ENCODE measurements around the gene ETV3. TPM values are rescaled to one million over a fixed set of nuclear protein-coding genes. Genes with fewer than 3 reads are reported as not detected.

ETV3 gene
- total RNA-seq, 1 donor from 2014 or later: 32.5 TPM

DNA sequence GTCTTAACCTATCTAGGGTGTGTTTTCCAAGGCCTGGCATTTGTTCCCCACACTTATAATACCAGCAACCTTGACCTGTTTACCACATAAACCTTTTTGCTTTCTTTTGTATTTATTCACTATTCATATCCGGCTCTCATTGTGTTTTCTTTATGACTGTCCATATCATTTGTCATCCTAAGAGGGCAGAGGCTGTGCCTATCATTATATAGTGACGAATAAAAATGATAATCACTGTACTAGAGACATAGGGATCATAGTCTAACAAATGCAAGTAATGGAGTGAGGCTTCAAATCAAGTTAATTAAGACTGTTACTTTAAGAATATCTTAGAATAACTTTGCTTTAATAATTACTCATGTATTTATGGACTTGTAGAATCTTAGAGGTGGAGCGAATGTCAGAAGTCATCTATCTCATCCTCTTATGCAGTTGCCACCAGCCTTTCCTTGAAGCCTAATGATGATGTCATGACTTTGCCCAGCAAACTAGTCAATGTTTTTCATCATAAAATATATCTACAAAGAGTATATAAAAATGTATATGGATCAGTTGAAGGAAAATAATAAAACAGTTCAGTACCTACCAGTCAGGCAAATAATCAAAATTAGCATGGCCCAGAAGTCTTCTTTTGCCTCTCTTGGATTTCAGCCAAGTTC lies 4.7 kb upstream of the ETV3 start:
- DNase-seq (ENCODE audit: low spot score) (no peak), ATAC-seq (no peak)
- intact Hi-C loops (cut with DNase I): no loop called here

DNA sequence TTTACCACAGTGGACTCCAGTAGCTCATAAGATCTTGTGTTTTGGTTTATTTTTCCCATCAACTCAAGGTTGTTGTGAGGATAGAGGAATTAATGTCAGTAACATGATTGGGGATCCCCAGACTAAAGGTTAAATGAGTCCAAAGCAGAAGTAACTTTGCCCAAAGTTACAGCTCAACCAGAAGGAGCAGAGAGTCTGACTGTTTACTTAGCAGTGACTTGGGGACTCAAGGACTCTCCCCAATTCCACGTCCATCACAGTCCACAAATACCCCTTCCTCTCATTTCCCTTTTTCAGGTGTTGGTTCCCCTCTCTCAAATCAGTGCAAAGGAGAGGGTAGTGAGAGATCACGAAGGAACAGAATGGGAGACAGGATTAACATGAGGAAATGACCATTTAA lies 4.0 kb upstream of the ETV3 start:
- DNase-seq (ENCODE audit: low spot score) (no peak), ATAC-seq (no peak)
- intact Hi-C loops (cut with DNase I): no loop called here

DNA sequence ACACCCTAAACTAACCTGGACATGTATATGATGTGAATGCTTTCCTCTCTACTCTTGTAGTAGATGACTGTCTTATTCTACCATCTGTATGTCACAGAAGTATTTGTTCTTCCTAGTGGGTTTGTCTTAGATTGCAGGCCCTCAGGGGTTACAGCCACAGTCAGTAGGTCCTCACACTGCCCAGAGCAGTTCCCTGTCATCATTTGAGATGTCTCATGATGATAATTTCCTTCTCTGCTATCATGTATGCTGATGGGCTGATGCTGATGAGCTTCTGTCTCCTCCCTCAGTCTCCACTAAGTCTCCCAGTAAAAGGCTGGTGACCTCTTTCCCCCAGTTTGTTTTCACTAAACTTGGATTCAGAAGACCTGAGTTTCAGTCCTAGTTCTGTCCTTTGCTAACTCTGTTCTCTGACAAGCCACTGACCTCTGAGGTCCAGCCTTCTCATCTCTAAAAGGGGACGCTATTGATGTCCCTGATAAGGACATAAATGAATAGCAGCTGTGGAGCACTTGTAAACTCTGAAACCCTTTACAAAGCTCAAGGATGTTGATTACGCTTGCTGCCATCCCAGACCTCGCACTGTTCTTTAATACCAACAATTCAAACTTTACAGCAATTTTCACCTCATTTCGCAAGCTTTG lies 3.1 kb upstream of the ETV3 start:
- DNase-seq (ENCODE audit: low spot score): no peak
- intact Hi-C loops (cut with DNase I): no loop called here
- no peak for ATAC-seq

- no peak for ATAC-seq
- no peak for DNase-seq (ENCODE audit: low spot score)
- intact Hi-C loops (cut with DNase I): no loop called here
These were observed 1.9 kb upstream of the ETV3 start for GRCh38 chr1:157140063-157140588.

GRCh38 chr1:157139052-157139715 lies 989 bp upstream of the ETV3 start:
- no peak for DNase-seq (ENCODE audit: low spot score)
- peak; percentile 13 for ATAC-seq
- intact Hi-C loops (cut with DNase I): no loop called here

DNA sequence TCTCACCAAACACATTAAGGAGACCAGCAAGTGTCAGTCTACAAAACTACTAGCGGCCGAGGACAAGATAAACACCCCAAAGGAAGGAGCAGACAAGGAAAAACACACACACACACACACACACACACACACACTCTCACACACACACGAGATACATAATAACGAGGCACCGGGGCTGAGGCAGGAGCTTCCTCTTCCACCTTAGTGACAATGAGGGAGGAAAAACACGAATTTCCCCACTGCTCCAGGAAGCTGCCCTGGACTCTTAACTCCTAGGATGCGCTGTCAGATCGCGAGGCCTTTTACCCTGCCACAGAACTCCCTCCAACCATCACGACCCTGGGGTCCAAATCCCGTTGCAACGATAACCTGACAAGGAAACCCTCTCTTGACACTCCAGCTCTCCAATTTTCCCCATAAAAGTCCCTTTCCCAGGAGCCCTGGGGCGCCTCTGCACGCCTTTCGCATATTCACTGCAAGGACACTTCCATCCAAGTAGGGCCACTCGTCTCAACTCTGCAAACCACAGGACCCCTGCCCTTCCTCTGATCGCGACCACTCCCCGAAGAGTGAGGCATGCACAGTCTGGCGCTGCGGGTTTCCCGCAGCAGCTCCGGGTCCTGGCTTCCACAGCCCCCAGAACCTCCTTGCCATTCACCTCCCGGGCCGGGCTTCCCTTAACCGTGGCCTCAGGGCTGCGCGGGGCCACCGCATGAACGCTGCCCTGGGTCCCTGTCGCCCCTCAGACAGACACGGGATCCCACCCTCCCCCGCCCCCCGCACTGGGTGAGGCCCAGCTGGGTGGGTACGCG lies 581 bp downstream of the ETV3 start:
- intact Hi-C loops (cut with DNase I): no loop called here
- DNase-seq (ENCODE audit: low spot score) (no peak), ATAC-seq (peak; percentile 47)

GRCh38 chr1:157137046-157137407 lies 1.2 kb downstream of the ETV3 start:
- ATAC-seq (no peak), DNase-seq (ENCODE audit: low spot score) (no peak)
- intact Hi-C loops (cut with DNase I): no loop called here

DNA sequence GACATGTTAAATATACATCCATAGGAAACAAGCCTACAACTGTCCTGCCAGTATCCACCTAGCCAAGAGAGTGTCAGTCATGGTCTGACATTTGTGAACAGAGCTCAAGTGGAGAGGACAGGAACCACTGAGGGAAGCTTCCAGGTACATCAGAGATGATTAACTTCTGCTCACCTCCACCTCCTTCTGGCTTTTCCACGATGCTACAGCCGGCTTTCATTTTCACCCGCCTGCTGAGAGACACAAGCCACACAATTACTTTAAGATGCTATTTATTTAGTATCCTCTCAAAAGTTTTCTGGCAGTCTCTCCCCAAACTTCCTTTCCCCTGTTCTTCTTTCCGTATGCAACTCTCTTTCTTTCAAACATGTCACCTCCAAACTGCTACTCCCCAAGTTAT lies 2.1 kb downstream of the ETV3 start:
- ATAC-seq (no peak), DNase-seq (ENCODE audit: low spot score) (no peak)
- intact Hi-C loops (cut with DNase I): no loop called here

GRCh38 chr1:157135646-157136045 lies 2.5 kb downstream of the ETV3 start:
- DNase-seq (ENCODE audit: low spot score) (no peak), ATAC-seq (no peak)
- intact Hi-C loops (cut with DNase I): no loop called here

DNA sequence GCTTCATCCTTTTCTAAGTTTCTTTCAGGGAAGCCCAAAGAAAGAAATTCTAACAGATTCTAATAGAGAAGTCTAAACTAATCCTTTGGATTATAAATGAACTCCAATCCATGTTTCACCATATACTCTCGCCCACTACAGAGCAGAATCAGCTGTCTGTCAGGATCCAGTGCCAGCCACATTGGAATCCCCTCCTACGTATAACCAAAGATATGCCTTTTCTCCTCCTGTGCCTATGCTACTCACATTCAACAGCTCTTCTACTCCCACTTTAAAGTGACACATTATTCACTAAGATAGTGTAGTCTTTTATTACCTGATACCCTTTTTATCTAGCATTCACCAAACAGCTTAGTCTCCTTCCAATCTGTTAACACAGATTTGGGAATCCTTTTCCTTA lies 3.1 kb downstream of the ETV3 start:
- intact Hi-C loops (cut with DNase I): no loop called here
- ATAC-seq: no peak
- DNase-seq (ENCODE audit: low spot score): no peak

DNA sequence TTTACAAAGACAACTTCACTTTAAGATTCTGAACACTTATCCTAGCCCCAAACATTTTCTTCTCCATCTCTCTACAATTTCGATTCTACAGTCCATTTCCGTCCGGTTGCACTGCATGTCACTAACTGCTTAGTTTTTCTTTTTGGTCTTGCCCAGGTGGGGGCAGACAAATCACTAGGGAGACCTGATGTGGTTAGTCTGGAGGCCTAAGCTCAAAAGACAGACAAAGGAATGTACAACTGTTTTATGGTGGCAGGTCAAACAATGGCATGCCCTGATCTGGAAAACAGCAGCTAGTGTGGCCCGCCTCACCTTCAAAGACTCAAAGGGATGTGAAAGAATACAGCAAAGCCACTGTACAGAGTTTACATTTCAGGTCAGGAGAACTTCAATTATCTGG lies 3.8 kb downstream of the ETV3 start:
- ATAC-seq (no peak), DNase-seq (ENCODE audit: low spot score) (no peak)
- intact Hi-C loops (cut with DNase I): no loop called here

- intact Hi-C loops (cut with DNase I): no loop called here
- no peak for ATAC-seq
These were observed 4.8 kb downstream of the ETV3 start for GRCh38 chr1:157133426-157133825.

DNA sequence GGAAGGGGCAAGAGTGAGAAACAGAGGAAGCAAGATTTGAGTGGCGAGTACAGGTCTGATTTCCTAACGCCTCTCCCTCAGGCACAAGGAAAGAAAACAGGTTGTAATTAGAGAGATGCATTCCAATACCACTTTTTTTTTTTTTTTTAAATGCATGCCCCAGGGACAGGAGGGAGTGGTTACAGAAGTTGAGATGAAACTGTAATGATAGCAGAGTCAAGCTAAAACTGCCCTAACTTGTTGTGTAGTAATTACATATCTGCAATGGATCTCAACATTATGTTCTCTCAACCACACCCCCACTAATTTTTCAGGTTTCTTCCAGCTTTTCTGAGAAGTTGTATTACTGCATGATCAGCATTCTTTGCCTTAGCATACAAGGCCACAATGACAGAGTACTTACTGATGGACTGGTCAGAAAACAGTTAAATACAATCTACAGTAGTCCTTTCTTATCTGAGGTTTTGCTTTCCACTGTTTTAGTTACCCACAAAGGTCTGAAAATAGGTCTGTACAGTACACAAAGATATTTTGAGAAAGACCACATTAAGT lies 5.5 kb downstream of the ETV3 start:
- ATAC-seq (no peak), DNase-seq (ENCODE audit: low spot score) (no peak)
- intact Hi-C loops (cut with DNase I): no loop called here

More at GRCh38 chr1:157133426-157133825, 4.8 kb downstream of the ETV3 start:
- DNase-seq (ENCODE audit: low spot score): no peak

- intact Hi-C loops (cut with DNase I): no loop called here
- DNase-seq (ENCODE audit: low spot score): no peak
- ATAC-seq: no peak
These were observed 6.1 kb downstream of the ETV3 start for GRCh38 chr1:157132111-157132510.

- no peak for DNase-seq (ENCODE audit: low spot score)
- intact Hi-C loops (cut with DNase I): no loop called here
- ATAC-seq: no peak
These were observed 6.9 kb downstream of the ETV3 start for GRCh38 chr1:157131281-157131680.

GRCh38 chr1:157124855-157125254 lies 13.3 kb downstream of the ETV3 start:
- intact Hi-C loops (cut with DNase I): no loop called here
- DNase-seq (ENCODE audit: low spot score) (no peak), ATAC-seq (no peak)

GRCh38 chr1:157119448-157119847 lies 18.7 kb downstream of the ETV3 start:
- DNase-seq (ENCODE audit: low spot score) (no peak), ATAC-seq (no peak)
- intact Hi-C loops (cut with DNase I): no loop called here

DNA sequence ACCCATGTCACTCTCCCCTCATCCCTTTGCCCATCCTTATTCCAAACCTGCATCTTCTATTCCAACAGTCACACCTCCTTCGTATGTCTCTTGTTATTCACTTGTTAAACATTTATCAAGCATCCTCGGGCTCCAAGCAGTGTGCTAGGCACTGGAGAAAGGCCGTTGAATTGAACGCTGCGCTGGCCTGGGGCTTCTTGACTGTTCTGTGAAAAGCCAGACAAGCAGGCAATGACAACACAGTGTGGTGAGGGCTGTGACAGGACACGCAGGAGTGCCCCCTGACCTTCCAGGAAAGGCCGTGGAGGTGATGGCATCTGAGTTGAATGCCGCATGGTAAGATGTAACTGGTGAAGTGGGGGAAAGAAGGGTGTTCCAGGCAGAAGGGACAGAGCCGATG lies 19.2 kb downstream of the ETV3 start:
- ATAC-seq (no peak), DNase-seq (ENCODE audit: low spot score) (peak; percentile 33)
- intact Hi-C loops (cut with DNase I): no loop called here

- ATAC-seq (no peak), DNase-seq (ENCODE audit: low spot score) (peak; percentile 28)
- intact Hi-C loops (cut with DNase I): no loop called here
These were observed 20.6 kb downstream of the ETV3 start for GRCh38 chr1:157117527-157118057.

Data from sciatic nerve (tissue), 2 donors.